Fibroblast of the aortic adventitia (primary cell): ENCODE results near the gene MMP14. TPM values are rescaled to one million over a fixed set of nuclear protein-coding genes. Genes with fewer than 3 reads are reported as not detected.
A peak's percentile ranks its signal among the peaks of the same experiment; 100 is the strongest.
"Not testable (repeated sequence)": the region's sequence is repeated elsewhere in the genome, so short reads cannot be mapped to it uniquely, and the experiment has no call there.

Source experiments
- DNase-seq: peaks from one replicate; pipeline ENCODE4 v3.0.0-alpha.2; 2010; ENCODE audit warnings: low read depth
- H3K4me3 ChIP-seq: 2 replicates; pipeline ENCODE4 v1.5.1; 2011; ENCODE audit warnings: low read depth, mild to moderate bottlenecking, control low read depth, low read length, moderate library complexity
- total RNA-seq: library from RNA; depleted of rRNA; stranded (reverse); fragments of >200 nt; gene quantifications from 2 replicates; pipeline ENCODE4 v1.2.3, GENCODE V29; 2012; ENCODE audit warnings: low replicate concordance
- TF ChIP-seq, protein P1 (sequence below): IDR thresholded peaks from 2 replicates; pipeline ENCODE4 v1.5.1; 2011; ENCODE audit warnings: mild to moderate bottlenecking, low read length, control low read depth, inconsistent platforms; ENCODE audit not compliant: insufficient read depth

The MMP14 gene
- total RNA-seq: 258 and 311 TPM in 2 replicates

DNA sequence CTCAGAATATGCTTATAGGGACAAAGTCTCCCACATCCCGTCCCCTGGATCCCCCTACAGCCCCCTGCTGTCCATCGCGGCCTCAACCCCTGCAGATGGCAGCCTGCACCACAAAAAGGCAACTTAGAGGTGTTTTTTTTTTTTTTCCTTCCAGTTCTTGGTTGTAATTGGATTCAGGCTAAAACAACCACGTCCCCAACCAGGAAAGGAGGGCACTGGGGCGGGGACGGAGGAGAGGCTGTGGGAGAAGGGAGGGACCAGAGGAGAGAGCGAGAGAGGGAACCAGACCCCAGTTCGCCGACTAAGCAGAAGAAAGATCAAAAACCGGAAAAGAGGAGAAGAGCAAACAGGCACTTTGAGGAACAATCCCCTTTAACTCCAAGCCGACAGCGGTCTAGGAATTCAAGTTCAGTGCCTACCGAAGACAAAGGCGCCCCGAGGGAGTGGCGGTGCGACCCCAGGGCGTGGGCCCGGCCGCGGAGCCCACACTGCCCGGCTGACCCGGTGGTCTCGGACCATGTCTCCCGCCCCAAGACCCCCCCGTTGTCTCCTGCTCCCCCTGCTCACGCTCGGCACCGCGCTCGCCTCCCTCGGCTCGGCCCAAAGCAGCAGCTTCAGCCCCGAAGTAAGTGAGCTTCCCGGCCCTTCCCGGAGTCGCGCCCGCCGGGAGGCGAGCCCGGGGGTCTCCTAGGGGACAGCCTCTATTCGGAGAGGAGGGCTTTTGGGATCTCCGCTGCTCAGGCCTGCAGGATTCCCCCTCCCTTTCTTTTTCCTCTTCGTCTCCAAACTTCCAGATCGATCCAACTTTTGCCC is at the start of gene MMP14:
TSS of gene MMP14 (plus strand) at position 285 of the 813 bp plus-strand sequence. CDS start at position 518, 233 bp downstream.
- TF ChIP-seq, protein P1, sequence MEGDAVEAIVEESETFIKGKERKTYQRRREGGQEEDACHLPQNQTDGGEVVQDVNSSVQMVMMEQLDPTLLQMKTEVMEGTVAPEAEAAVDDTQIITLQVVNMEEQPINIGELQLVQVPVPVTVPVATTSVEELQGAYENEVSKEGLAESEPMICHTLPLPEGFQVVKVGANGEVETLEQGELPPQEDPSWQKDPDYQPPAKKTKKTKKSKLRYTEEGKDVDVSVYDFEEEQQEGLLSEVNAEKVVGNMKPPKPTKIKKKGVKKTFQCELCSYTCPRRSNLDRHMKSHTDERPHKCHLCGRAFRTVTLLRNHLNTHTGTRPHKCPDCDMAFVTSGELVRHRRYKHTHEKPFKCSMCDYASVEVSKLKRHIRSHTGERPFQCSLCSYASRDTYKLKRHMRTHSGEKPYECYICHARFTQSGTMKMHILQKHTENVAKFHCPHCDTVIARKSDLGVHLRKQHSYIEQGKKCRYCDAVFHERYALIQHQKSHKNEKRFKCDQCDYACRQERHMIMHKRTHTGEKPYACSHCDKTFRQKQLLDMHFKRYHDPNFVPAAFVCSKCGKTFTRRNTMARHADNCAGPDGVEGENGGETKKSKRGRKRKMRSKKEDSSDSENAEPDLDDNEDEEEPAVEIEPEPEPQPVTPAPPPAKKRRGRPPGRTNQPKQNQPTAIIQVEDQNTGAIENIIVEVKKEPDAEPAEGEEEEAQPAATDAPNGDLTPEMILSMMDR: peak; percentile 63
- peak; percentile 91 for DNase-seq
- peak within 1 kb of the TSS; percentile 88 for H3K4me3 ChIP-seq

DNA sequence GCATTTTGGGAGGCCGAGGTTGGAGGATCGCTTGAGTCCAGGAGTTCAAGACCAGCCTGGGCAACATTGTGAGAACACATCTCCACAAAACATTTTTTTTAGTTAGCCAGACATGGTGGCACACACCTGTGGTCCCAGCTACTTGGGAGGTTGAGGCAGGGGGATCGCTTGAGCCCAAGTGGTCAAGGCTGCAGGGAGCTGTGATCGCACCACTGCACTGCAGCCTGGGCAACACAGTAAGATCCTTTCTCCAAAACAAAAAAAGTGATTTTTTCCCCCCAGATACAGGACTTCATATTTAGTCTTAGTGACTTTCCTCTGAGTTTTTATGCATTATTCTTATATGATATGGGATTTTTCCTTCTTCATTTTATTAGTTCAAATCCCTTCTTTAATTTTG is 49.7 kb upstream of the MMP14 start:
- no peak overlapping the region for H3K4me3 ChIP-seq
- TF ChIP-seq, protein P1: no peak
- no peak for DNase-seq

DNA sequence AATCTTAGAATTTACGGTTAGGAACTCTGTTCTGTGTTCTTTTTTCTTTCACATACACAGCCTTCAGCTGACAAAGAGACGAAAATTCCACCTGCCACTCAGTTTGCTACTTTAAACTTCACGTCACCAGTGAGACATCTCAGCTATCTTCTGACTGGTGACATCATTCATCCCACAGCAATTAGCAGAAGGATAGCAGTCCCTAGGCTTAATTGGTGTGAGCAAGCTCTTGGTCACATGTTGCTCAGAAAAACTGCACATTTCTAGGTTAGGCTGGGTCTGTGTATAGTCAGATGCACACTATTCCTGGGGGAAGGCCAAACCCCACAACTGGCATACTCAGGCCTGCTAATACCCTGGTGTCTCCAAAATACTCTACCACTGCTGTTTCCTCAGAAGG is 45.1 kb upstream of the MMP14 start:
- peak; percentile 64 for DNase-seq
- H3K4me3 ChIP-seq: no peak overlapping the region
- TF ChIP-seq, protein P1: no peak

DNA sequence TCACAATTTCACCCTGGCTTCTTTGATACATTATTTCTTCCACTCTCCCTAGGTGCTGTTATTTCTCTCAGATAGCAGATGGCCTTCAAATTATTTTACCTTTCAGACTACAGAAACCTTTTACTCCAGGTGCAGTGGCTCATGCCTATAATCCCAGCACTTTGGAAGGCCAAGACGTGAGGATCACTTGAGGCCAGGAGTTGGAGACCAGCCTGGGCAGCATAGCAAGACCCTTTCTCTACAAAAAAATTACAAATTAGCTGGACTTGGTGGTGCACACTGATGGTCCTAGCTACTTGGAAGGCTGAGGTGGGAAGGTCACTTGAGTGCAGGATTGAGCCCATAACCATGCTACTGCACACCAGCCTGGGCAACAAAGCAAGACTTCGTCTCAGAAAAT is 44.2 kb upstream of the MMP14 start:
- TF ChIP-seq, protein P1: no peak

GRCh38 chr14:22793550-22793949 is 42.8 kb upstream of the MMP14 start:
- DNase-seq: not testable (repeated sequence)

More for the DNA sequence above, 44.2 kb upstream of the MMP14 start:
- no peak for DNase-seq
- H3K4me3 ChIP-seq: no peak overlapping the region

GRCh38 chr14:22793976-22794375 is 42.4 kb upstream of the MMP14 start:
- DNase-seq: no peak
- H3K4me3 ChIP-seq: no peak overlapping the region
- TF ChIP-seq, protein P1: no peak

More at GRCh38 chr14:22793550-22793949, 42.8 kb upstream of the MMP14 start:
- H3K4me3 ChIP-seq: not testable (repeated sequence)

DNA sequence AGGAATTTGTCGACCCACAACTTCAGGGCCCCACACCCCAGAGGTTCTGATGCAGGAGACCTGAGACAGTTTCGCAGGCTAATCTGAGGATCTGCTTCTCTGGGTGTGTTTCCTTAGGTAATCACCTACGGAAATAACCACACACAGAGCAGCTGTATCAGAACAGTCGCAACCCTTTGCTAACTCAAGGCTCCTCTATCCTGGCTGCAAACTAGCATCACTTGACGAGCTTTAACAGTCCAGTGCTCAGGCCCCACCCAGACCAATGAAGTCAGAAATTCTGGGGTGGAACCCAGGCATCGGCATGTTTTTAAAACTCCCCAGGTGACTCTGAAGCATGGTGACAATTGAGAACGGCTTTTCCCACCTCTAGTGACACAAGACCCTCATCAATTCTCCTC is 41.8 kb upstream of the MMP14 start:
- DNase-seq: no peak
- H3K4me3 ChIP-seq: no peak overlapping the region
- TF ChIP-seq, protein P1: no peak
